PC-3 (cell line): Measurements from ENCODE around the gene CERS6. TPM values are rescaled to one million over a fixed set of nuclear protein-coding genes. Genes with fewer than 3 reads are reported as not detected.

Source experiments
- ATAC-seq: fragments of 200-7000 bp; cut with Tn5 transposase; 2 replicates; pipeline ENCODE4 v1.9.1; 2020; ENCODE audit warnings: mild to moderate bottlenecking, moderate library complexity
- BruUV-seq: library from RNA; stranded (reverse); fragments of 400-500 nt; replicated peaks from 2 replicates; lab custom pipeline; 2021; lab: Mats Ljungman, UMichigan
- CTCF ChIA-PET: fragments of 300-600 bp; sonication (Branson Sonifier 250); formaldehyde crosslinking; loops from one replicate; lab custom pipeline; 2022; ENCODE audit warnings: antibody characterized with exemption; lab: Charles Lee
- POLR2A ChIA-PET: fragments of 300-600 bp; sonication (Branson Sonifier 250); formaldehyde crosslinking; loops from one replicate; lab custom pipeline; 2022; ENCODE audit warnings: antibody characterized with exemption; ENCODE audit not compliant: unreplicated experiment; lab: Charles Lee
- DNase-seq: peaks from one replicate; pipeline ENCODE4 v3.0.0-alpha.2; 2015
- H2AFZ ChIP-seq: fragments of 300-600 bp; sonication (generic); 2 replicates; pipeline ENCODE4 v1.6.0; 2016; ENCODE audit warnings: antibody characterized with exemption, low read length
- H3F3A ChIP-seq: fragments of 300-600 bp; sonication (generic); one replicate; pipeline ENCODE4 v1.6.0; 2017; ENCODE audit warnings: antibody characterized with exemption, low read length, control low read depth, mild to moderate bottlenecking; ENCODE audit not compliant: unreplicated experiment
- H3K27ac ChIP-seq: fragments of 300-600 bp; sonication (generic); 2 replicates; pipeline ENCODE4 v1.5.1; 2016; ENCODE audit warnings: mild to moderate bottlenecking, low read length
- H3K27me3 ChIP-seq: fragments of 300-600 bp; sonication (generic); 2 replicates; pipeline ENCODE4 v1.6.1; 2016; ENCODE audit warnings: low read length, mixed read lengths
- H3K36me3 ChIP-seq: fragments of 300-600 bp; sonication (generic); 2 replicates; pipeline ENCODE4 v1.6.1; 2016; ENCODE audit warnings: low read depth, mixed run types, low read length, mixed read lengths
- H3K4me1 ChIP-seq: fragments of 300-600 bp; sonication (generic); 2 replicates; pipeline ENCODE4 v1.5.1; 2016; ENCODE audit warnings: low read length; ENCODE audit not compliant: insufficient read depth
- H3K4me2 ChIP-seq: fragments of 300-600 bp; sonication (generic); 2 replicates; pipeline ENCODE4 v1.6.0; 2016; ENCODE audit warnings: low read length
- H3K4me3 ChIP-seq: fragments of 300-600 bp; sonication (generic); 2 replicates; pipeline ENCODE4 v1.5.1; 2016; ENCODE audit warnings: mild to moderate bottlenecking, low read length, mixed read lengths
- H3K79me2 ChIP-seq: fragments of 300-600 bp; sonication (generic); 2 replicates; pipeline ENCODE4 v1.6.1; 2017; ENCODE audit warnings: low read length, mixed read lengths
- H3K9ac ChIP-seq: fragments of 300-600 bp; sonication (generic); 2 replicates; pipeline ENCODE4 v1.6.0; 2016; ENCODE audit warnings: mild to moderate bottlenecking, low read length
- H3K9me2 ChIP-seq: fragments of 300-600 bp; sonication (generic); replicated peaks from 2 replicates; pipeline ENCODE4 v1.6.1; 2016; ENCODE audit warnings: mixed run types, low read length, mixed read lengths
- H3K9me3 ChIP-seq: fragments of 300-600 bp; sonication (generic); 2 replicates; pipeline ENCODE4 v1.6.1; 2016; ENCODE audit warnings: low read length, mixed read lengths
- H4K20me1 ChIP-seq: fragments of 300-600 bp; sonication (generic); 2 replicates; pipeline ENCODE4 v1.6.1; 2016; ENCODE audit warnings: low read length, mixed read lengths
- EZH2 ChIP-seq: fragments of 300-600 bp; sonication (generic); IDR thresholded peaks from one replicate; pipeline ENCODE4 v1.6.1; 2017; ENCODE audit warnings: antibody characterized with exemption, mild to moderate bottlenecking, low read length; ENCODE audit not compliant: unreplicated experiment
- EZH2phosphoT487 ChIP-seq: fragments of 300-600 bp; sonication (generic); IDR thresholded peaks from 2 replicates; pipeline ENCODE4 v1.6.1; 2018; ENCODE audit warnings: mild to moderate bottlenecking, antibody characterized with exemption, low read length, borderline replicate concordance
- intact Hi-C: fragments of 100-400 bp; cut with micrococcal nuclease; formaldehyde crosslinking; loops from 2 replicates; pipeline ENCODE4 v1.9.0; 2023
- total RNA-seq: library from RNA; depleted of rRNA; stranded (reverse); fragments of >200 nt; gene quantifications from 2 replicates; pipeline ENCODE4 v1.2.3, GENCODE V29; 2014
- TF ChIP-seq, protein P1 (sequence below): fragments of 300-600 bp; sonication (generic); conservative IDR thresholded peaks from 2 replicates; pipeline ENCODE4 v1.5.1; 2017; ENCODE audit warnings: antibody characterized with exemption, low read depth, mild to moderate bottlenecking, low read length

Gene CERS6
- total RNA-seq, 1 experiment from 2014 or later, result 24.2 TPM

DNA sequence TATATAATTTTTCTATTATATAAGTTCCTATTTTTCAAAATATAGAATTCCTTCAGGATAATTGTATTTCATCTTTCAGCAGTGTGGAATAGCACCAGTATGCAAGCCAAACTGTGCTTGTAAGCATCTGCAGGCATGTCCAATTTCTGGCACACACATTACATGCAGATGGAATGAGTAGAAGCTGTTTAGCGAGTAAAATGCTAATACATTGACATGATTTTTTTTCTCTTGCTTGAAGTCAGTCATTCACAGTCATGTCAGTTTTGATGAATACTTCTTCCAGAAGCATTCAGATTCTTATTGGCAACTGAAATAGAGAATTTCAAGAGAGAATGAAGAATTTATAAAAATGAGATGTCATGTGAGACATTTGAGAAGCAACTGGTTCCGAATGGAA, 109.4 kb downstream of the CERS6 start:
- H3K9me2 ChIP-seq, result no peaks in the 10 kb centered on the region
- intact Hi-C loops, result no loop called here
- TF ChIP-seq EZH2 (no peak), EZH2phosphoT487 (no peak)
- TF ChIP-seq, protein P1, sequence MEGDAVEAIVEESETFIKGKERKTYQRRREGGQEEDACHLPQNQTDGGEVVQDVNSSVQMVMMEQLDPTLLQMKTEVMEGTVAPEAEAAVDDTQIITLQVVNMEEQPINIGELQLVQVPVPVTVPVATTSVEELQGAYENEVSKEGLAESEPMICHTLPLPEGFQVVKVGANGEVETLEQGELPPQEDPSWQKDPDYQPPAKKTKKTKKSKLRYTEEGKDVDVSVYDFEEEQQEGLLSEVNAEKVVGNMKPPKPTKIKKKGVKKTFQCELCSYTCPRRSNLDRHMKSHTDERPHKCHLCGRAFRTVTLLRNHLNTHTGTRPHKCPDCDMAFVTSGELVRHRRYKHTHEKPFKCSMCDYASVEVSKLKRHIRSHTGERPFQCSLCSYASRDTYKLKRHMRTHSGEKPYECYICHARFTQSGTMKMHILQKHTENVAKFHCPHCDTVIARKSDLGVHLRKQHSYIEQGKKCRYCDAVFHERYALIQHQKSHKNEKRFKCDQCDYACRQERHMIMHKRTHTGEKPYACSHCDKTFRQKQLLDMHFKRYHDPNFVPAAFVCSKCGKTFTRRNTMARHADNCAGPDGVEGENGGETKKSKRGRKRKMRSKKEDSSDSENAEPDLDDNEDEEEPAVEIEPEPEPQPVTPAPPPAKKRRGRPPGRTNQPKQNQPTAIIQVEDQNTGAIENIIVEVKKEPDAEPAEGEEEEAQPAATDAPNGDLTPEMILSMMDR, result no peak
- H3K27me3 ChIP-seq, result no peaks in the 10 kb centered on the region
- no peaks in the 10 kb centered on the region for H3K79me2 ChIP-seq
- no peak overlapping the region for H3K4me3 ChIP-seq
- ATAC-seq (no peak), DNase-seq (no peak)
- H3K9ac ChIP-seq, result no peak overlapping the region
- no TSS peak for BruUV-seq
- ChIA-PET CTCF (no interaction called here), POLR2A (no interaction called here)
- no peaks in the 10 kb centered on the region for H3K9me3 ChIP-seq
- H3K27ac ChIP-seq, result no peak overlapping the region
- no peak overlapping the region for H3K4me2 ChIP-seq
- no peak overlapping the region for H2AFZ ChIP-seq
- no peaks in the 10 kb centered on the region for H3K36me3 ChIP-seq
- no peaks in the 10 kb centered on the region for H3F3A ChIP-seq
- no peaks in the 10 kb centered on the region for H3K4me1 ChIP-seq
- no peaks in the 10 kb centered on the region for H4K20me1 ChIP-seq

DNA sequence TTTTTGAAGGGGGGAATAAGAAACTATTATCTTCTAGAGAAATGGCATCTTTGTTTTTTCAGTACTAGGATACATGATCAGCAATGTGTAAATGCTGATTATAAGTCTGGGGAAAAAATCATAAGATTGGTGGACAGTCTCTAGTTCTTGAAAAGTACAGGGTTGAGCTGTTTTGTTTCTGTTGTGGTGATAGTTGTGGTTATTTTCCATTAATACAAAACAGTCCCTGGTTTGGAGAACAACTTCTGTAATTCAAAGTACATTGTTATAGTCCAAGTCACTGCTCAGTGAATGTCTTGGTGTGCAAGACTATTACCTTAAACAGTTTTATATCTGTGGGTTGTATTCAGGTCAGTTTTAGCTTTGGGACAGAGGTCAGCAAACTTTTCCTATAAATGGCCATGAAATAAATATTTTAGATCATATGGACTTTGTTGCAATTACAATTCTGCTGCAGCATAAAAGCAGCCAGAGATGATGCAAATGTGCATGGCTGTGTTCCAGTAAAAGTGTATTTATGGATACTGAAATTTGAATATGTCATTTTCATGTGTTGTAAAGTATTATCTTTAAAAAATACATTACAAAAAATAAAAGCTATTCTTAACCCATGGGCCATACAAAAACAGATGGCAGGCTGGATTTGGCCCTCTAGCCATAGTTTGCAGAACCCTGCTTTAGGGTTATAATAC, 111.0 kb downstream of the CERS6 start:
- intact Hi-C loops, result no loop called here

DNA sequence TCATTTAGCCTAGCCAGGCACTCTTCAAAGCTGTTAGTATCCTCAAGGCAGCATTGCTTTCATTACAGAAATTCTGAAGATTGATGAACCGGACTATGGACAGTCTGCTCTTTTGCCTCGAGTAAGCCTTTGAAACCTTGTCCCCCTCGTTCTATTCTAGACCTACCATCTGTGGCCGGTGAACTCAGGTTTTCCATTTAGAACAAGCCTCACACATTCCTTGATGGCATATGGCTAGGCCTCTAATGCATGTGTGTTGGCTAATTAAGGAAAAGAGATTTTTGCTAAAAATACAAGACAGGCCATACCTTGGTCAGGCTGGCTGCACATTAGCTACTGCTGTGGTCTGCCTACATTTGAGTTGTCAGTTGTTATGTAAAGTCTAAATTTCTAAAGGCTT, 111.8 kb downstream of the CERS6 start:
- Histone ChIP-seq H3K27ac (no peak overlapping the region), H3K27me3 (no peaks in the 10 kb centered on the region), H3K79me2 (no peaks in the 10 kb centered on the region), H3K4me1 (peaks cover 4% of the 10 kb centered on the region; the same call in 1 of the 2 replicates), H3F3A (no peaks in the 10 kb centered on the region), H3K36me3 (no peaks in the 10 kb centered on the region), H3K4me2 (no peak overlapping the region), H3K9ac (no peak overlapping the region), H3K4me3 (no peak overlapping the region), H3K9me2 (no peaks in the 10 kb centered on the region), H4K20me1 (no peaks in the 10 kb centered on the region), H3K9me3 (no peaks in the 10 kb centered on the region), H2AFZ (no peak overlapping the region)
- intact Hi-C loops, result no loop called here
- POLR2A ChIA-PET, result no interaction called here
- ATAC-seq, result no peak
- no TSS peak for BruUV-seq
- TF ChIP-seq EZH2phosphoT487, result no peak
- no peak for TF ChIP-seq EZH2
- TF ChIP-seq, protein P1, result no peak
- CTCF ChIA-PET, result no interaction called here
- DNase-seq, result no peak

More for the DNA sequence above, 111.0 kb downstream of the CERS6 start:
- CTCF ChIA-PET, result no interaction called here
- Histone ChIP-seq H3K4me1 (peaks cover 4% of the 10 kb centered on the region; the same call in 1 of the 2 replicates), H3K79me2 (no peaks in the 10 kb centered on the region), H2AFZ (no peak overlapping the region), H3K27ac (no peak overlapping the region), H3K4me3 (no peak overlapping the region), H3K9me2 (no peaks in the 10 kb centered on the region), H3K36me3 (no peaks in the 10 kb centered on the region), H3F3A (no peaks in the 10 kb centered on the region), H3K27me3 (no peaks in the 10 kb centered on the region), H3K9me3 (no peaks in the 10 kb centered on the region), H3K9ac (no peak overlapping the region), H3K4me2 (no peak overlapping the region), H4K20me1 (no peaks in the 10 kb centered on the region)
- no peak for ATAC-seq
- no TSS peak for BruUV-seq
- DNase-seq, result no peak
- TF ChIP-seq EZH2phosphoT487 (no peak), EZH2 (no peak)
- TF ChIP-seq, protein P1, result no peak
- POLR2A ChIA-PET, result no interaction called here
